ENCODE data around the gene RPL15. TPM values are rescaled to one million over a fixed set of nuclear protein-coding genes. Genes with fewer than 3 reads are reported as not detected.

Gene RPL15
- total RNA-seq, 4 donors from 2014 or later = 2,085 to 2,928 (median 2,309) TPM

DNA sequence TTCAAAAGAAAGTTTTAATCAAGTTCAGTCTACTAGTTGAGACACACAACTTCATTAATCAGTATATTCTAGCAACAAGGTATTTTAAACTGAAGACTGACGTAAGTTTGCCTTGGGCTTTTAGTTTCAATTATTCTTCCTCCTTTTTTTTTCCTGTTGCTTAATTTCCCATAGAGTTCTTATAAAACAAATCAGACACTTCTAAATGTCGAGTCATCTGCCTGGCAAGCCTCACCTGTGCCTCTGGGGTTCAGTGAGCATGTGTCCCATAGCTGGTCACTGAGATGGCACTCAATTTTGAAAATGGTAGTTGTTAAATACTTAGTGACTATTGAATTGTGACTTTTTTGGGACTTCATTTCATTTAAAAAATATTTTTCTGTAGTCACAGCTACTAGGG, 27.5 kb upstream of the RPL15 start:
- peaks cover 0 to 23% of the 10 kb centered on the region in 2 donors for H3K36me3 ChIP-seq
- 50 to 78% methylated on average over 2 of the region's 2 CpGs for WGBS, 2 donors (ENCODE audit: low coverage in 1 of 2)
- H3K9me3 ChIP-seq = no peaks in the 10 kb centered on the region
- H3K27ac ChIP-seq = no peak overlapping the region
- H3K4me3 ChIP-seq = no peak overlapping the region
- no peak for ATAC-seq
- H3K27me3 ChIP-seq = no peaks in the 10 kb centered on the region
- TF ChIP-seq EP300 (IDR thresholded peaks at IDR 0.05) (no peak), CTCF (IDR thresholded peaks at IDR 0.05) (no peak), POLR2AphosphoS5 (IDR thresholded peaks at IDR 0.05) (no peak), POLR2A (IDR thresholded peaks at IDR 0.05) (no peak)
- H3K4me1 ChIP-seq = peaks cover 0 to 22% (median 0%) of the 10 kb centered on the region in 3 donors

GRCh38 chr3:23889950-23890349, 27.0 kb upstream of the RPL15 start:
- Histone ChIP-seq H3K4me1 (peaks cover 0 to 22% (median 0%) of the 10 kb centered on the region in 3 donors), H3K4me3 (no peak overlapping the region), H3K27ac (no peak overlapping the region), H3K36me3 (peaks cover 0 to 23% of the 10 kb centered on the region in 2 donors), H3K9me3 (no peaks in the 10 kb centered on the region), H3K27me3 (no peaks in the 10 kb centered on the region)
- TF ChIP-seq EP300 (IDR thresholded peaks at IDR 0.05) = no peak
- TF ChIP-seq POLR2AphosphoS5 (IDR thresholded peaks at IDR 0.05) = no peak
- TF ChIP-seq CTCF (IDR thresholded peaks at IDR 0.05) = no peak
- no peak for TF ChIP-seq POLR2A (IDR thresholded peaks at IDR 0.05)
- ATAC-seq = no peak
- 68 to 71% methylated on average over 4 to 5 of the region's 5 CpGs for WGBS, 2 donors (ENCODE audit: low coverage in 1 of 2)

DNA sequence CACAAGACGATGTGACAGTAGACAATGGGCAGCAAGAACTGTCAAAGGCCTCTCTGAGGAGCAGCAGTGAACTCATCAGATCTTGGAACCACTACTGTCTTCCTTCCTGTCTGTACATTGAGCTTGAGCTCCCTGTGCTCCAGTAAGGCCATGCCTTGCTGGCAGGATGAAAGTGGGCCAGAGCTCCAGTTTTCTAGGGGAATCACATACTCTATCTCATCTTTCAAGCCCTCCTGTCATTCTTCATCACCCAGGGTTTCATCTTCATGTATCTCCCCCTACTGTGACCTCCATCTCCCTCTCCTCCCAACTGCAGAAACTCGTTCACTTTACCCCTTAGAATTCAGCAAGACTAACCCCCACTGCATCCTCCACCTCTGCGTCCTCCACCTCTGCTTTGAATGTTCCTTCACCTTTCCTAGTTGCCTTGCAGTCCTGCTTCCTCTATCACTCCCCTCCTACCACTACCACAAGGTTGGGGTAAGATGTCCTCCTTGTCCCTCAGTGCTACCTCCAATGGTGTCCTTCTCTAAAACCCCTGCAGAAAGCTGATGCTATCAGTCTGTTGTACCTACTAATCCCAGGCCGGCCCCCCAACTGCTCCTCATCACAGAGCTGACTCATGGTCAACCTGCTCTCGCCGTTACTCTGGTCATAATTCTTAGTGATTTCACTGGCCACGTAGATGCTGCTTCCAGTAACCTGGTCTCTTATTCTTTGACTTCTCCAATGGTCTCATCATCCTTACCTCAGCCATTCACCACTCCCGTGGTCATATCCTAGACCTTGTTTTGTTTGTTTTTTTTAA, 22.5 kb upstream of the RPL15 start:
- Histone ChIP-seq H3K4me3 (no peak overlapping the region), H3K27ac (no peak overlapping the region), H3K4me1 (peaks cover 0 to 2% (median 0%) of the 10 kb centered on the region in 3 donors), H3K27me3 (no peaks in the 10 kb centered on the region), H3K9me3 (no peaks in the 10 kb centered on the region), H3K36me3 (peaks cover 0 to 51% of the 10 kb centered on the region in 2 donors)
- ATAC-seq = no peak
- TF ChIP-seq POLR2AphosphoS5 (IDR thresholded peaks at IDR 0.05) (no peak), CTCF (IDR thresholded peaks at IDR 0.05) (no peak), EP300 (IDR thresholded peaks at IDR 0.05) (no peak), POLR2A (IDR thresholded peaks at IDR 0.05) (no peak)
- WGBS, 2 donors (ENCODE audit: low coverage in 1 of 2) = 83 to 94% methylated on average over 7 to 8 of the region's 8 CpGs

DNA sequence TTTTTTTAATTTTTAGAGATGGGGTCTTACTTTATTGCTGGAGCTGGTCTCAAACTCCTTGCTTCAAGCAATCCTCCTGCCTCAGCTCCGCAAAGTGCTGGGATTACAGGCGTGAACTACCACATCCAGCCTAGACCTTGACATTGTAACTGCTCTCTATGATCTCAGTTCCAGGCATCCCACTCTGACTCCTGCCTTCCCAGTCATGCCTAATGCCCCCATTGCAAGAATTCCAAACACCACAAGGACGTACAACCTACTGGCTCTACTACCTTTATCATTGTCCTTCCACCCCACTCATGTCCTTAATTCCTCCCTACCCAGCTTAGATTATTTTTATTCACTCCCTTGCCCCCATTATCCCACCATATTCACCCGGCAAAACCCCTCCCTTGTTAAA, 21.8 kb upstream of the RPL15 start:
- H3K4me1 ChIP-seq = no peaks in the 10 kb centered on the region
- peaks cover 0 to 55% of the 10 kb centered on the region in 2 donors for H3K36me3 ChIP-seq
- H3K4me3 ChIP-seq = no peak overlapping the region
- WGBS, 2 donors (ENCODE audit: low coverage in 1 of 2) = 89 to 97% methylated on average over 1 to 4 of the region's 4 CpGs
- TF ChIP-seq POLR2A (IDR thresholded peaks at IDR 0.05) (no peak), CTCF (IDR thresholded peaks at IDR 0.05) (no peak), EP300 (IDR thresholded peaks at IDR 0.05) (no peak), POLR2AphosphoS5 (IDR thresholded peaks at IDR 0.05) (no peak)
- H3K27me3 ChIP-seq = no peaks in the 10 kb centered on the region
- ATAC-seq = no peak
- H3K9me3 ChIP-seq = no peaks in the 10 kb centered on the region
- H3K27ac ChIP-seq = no peak overlapping the region

DNA sequence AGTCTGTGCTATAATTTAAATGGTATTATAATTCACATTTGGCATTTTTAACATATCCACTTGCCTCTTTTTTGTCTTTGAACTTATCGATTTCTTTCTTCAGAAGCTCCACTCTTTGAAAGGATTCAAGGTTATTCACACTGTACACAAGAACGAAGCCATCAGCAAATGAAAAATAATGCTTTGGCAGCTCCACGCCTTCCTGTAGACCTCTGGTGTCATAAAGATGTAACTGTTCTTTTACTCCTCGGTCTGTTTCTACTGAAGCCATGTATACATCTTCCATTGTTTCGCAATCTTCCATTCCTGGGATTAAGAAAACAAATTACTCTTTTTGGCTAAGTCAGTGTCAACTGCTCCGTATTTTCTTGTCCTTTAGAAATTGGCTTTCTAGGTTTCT, 16.2 kb upstream of the RPL15 start:
- H3K36me3 ChIP-seq = peaks cover 0 to 75% of the 10 kb centered on the region in 2 donors
- H3K4me3 ChIP-seq = no peak overlapping the region
- no peaks in the 10 kb centered on the region for H3K27me3 ChIP-seq
- no peaks in the 10 kb centered on the region for H3K9me3 ChIP-seq
- no peaks in the 10 kb centered on the region for H3K4me1 ChIP-seq
- no peak overlapping the region for H3K27ac ChIP-seq
- no peak for ATAC-seq
- WGBS, 2 donors (ENCODE audit: low coverage in 1 of 2) = 46 to 69% methylated on average over 6 of the region's 6 CpGs
- TF ChIP-seq CTCF (IDR thresholded peaks at IDR 0.05) (no peak), EP300 (IDR thresholded peaks at IDR 0.05) (no peak), POLR2A (IDR thresholded peaks at IDR 0.05) (no peak), POLR2AphosphoS5 (IDR thresholded peaks at IDR 0.05) (no peak)
